H9 (cell line): ENCODE results near the gene RBMY1D. TPM values are rescaled to one million over a fixed set of nuclear protein-coding genes. Genes with fewer than 3 reads are reported as not detected.

Source experiments
- DNase-seq: peaks from one replicate; pipeline ENCODE4 v3.0.0-alpha.2; 2017
- H2AFZ ChIP-seq: one replicate; pipeline ENCODE4 v1.6.1; 2013; ENCODE audit warnings: mild to moderate bottlenecking, low read length, control low read depth, moderate library complexity
- H2AK5ac ChIP-seq: 2 replicates; pipeline ENCODE4 v1.6.1; 2013; ENCODE audit warnings: low read length, control low read depth, mixed read lengths; ENCODE audit not compliant: insufficient read length
- H2BK120ac ChIP-seq: one replicate; pipeline ENCODE4 v1.6.1; 2013; ENCODE audit warnings: low read depth, mild to moderate bottlenecking, low read length, control low read depth, inconsistent platforms; ENCODE audit not compliant: poor library complexity, severe bottlenecking
- H2BK12ac ChIP-seq: 2 replicates; pipeline ENCODE4 v1.6.1; 2013; ENCODE audit warnings: low read length, control low read depth, mixed read lengths, low read depth; ENCODE audit not compliant: insufficient read length
- H2BK15ac ChIP-seq: 2 replicates; pipeline ENCODE4 v1.6.1; 2013; ENCODE audit warnings: low read depth, low read length, control low read depth
- H2BK20ac ChIP-seq: one replicate; pipeline ENCODE4 v1.6.1; 2013; ENCODE audit warnings: low read depth, mild to moderate bottlenecking, low read length, control low read depth, inconsistent platforms; ENCODE audit not compliant: poor library complexity, severe bottlenecking
- H2BK5ac ChIP-seq: 2 replicates; pipeline ENCODE4 v1.6.1; 2013; ENCODE audit warnings: low read length, control low read depth, mixed read lengths; ENCODE audit not compliant: insufficient read length
- H3K14ac ChIP-seq: 2 replicates; pipeline ENCODE4 v1.6.1; 2013; ENCODE audit warnings: low read length, control low read depth; ENCODE audit not compliant: insufficient read depth
- H3K18ac ChIP-seq: 2 replicates; pipeline ENCODE4 v1.6.1; 2013; ENCODE audit warnings: low read depth, mild to moderate bottlenecking, mixed read lengths, low read length, control low read depth; ENCODE audit not compliant: insufficient read length
- H3K23ac ChIP-seq: 2 replicates; pipeline ENCODE4 v1.6.1; 2013; ENCODE audit warnings: low read length, control low read depth, mixed read lengths, low read depth; ENCODE audit not compliant: insufficient read length
- H3K23me2 ChIP-seq: 2 replicates; pipeline ENCODE4 v1.6.1; 2013; ENCODE audit warnings: low read depth, mild to moderate bottlenecking, mixed read lengths, low read length, control low read depth; ENCODE audit not compliant: insufficient read length, poor library complexity, severe bottlenecking
- H3K27ac ChIP-seq: 2 replicates; pipeline ENCODE4 v1.5.1; 2013; ENCODE audit warnings: low read length, control low read depth, mixed read lengths, low read depth; ENCODE audit not compliant: insufficient read length
- H3K27me3 ChIP-seq: 2 replicates; pipeline ENCODE4 v1.6.1; 2013; ENCODE audit warnings: low read length, control low read depth, inconsistent platforms; ENCODE audit not compliant: insufficient read depth
- H3K4ac ChIP-seq: 2 replicates; pipeline ENCODE4 v1.6.1; 2013; ENCODE audit warnings: low read depth, mild to moderate bottlenecking, control low read depth, inconsistent platforms, low read length, moderate library complexity
- H3K4me1 ChIP-seq: 2 replicates; pipeline ENCODE4 v1.6.1; 2013; ENCODE audit warnings: low read length, control low read depth, inconsistent platforms; ENCODE audit not compliant: insufficient read depth
- H3K4me2 ChIP-seq: 2 replicates; pipeline ENCODE4 v1.6.1; 2013; ENCODE audit warnings: low read length, control low read depth, mixed read lengths; ENCODE audit not compliant: insufficient read length, insufficient read depth
- H3K56ac ChIP-seq: 2 replicates; pipeline ENCODE4 v1.6.1; 2013; ENCODE audit warnings: low read depth, mild to moderate bottlenecking, mixed read lengths, low read length, control low read depth; ENCODE audit not compliant: insufficient read length
- H3K79me1 ChIP-seq: 2 replicates; pipeline ENCODE4 v1.6.1; 2013; ENCODE audit warnings: low read depth, mild to moderate bottlenecking, moderate library complexity, low read length, control low read depth, inconsistent platforms; ENCODE audit not compliant: insufficient read depth, poor library complexity, severe bottlenecking
- H3K79me2 ChIP-seq: 2 replicates; pipeline ENCODE4 v1.6.1; 2013; ENCODE audit warnings: low read length, control low read depth, inconsistent platforms; ENCODE audit not compliant: insufficient read depth
- H3K9ac ChIP-seq: 2 replicates; pipeline ENCODE4 v1.6.1; 2013; ENCODE audit warnings: low read length, control low read depth, mixed read lengths; ENCODE audit not compliant: insufficient read length; ENCODE audit errors: extremely low read depth
- H3K9me3 ChIP-seq: one replicate; pipeline ENCODE4 v1.6.1; 2013; ENCODE audit warnings: low read depth, low read length, inconsistent platforms; ENCODE audit not compliant: control insufficient read depth
- H3T11ph ChIP-seq: one replicate; pipeline ENCODE4 v1.6.1; 2013; ENCODE audit warnings: mild to moderate bottlenecking, low read length, control low read depth, inconsistent platforms
- H4K20me1 ChIP-seq: one replicate; pipeline ENCODE4 v1.6.1; 2013; ENCODE audit not compliant: control insufficient read depth, insufficient read length, insufficient read depth
- H4K5ac ChIP-seq: 2 replicates; pipeline ENCODE4 v1.6.1; 2013; ENCODE audit warnings: low read depth, mild to moderate bottlenecking, mixed read lengths, low read length, control low read depth; ENCODE audit not compliant: insufficient read length
- H4K8ac ChIP-seq: replicated peaks from 2 replicates; pipeline ENCODE4 v1.6.1; 2013; ENCODE audit warnings: low read length, control low read depth, mixed read lengths, low read depth; ENCODE audit not compliant: insufficient read length
- H4K91ac ChIP-seq: 2 replicates; pipeline ENCODE4 v1.6.1; 2013; ENCODE audit warnings: low read depth, mild to moderate bottlenecking, moderate library complexity, mixed read lengths, low read length, control low read depth; ENCODE audit not compliant: insufficient read length
- H3K27ac Mint-ChIP-seq, 3 experiments: 2 replicates in 2 of 3; 3 replicates in 1 of 3; pipeline ENCODE4 v1.8.0; 2020 to 2021; ENCODE audit warnings: mixed read lengths in 3 of 3, mild to moderate bottlenecking in 1 of 3, moderate library complexity in 1 of 3
- H3K27me3 Mint-ChIP-seq: 2 replicates; pipeline ENCODE4 v1.8.0; 2021; ENCODE audit warnings: low read depth, mild to moderate bottlenecking, moderate library complexity, mixed read lengths
- H3K36me3 Mint-ChIP-seq, 3 experiments: 2 replicates in 2 of 3; 3 replicates in 1 of 3; pipeline ENCODE4 v1.8.0; 2020 to 2021; ENCODE audit warnings: low read depth in 3 of 3, mixed read lengths in 3 of 3; ENCODE audit not compliant: insufficient read depth in 1 of 3
- H3K4me1 Mint-ChIP-seq, 2 experiments: 2 replicates each; pipeline ENCODE4 v1.8.0; 2020; ENCODE audit warnings: mixed read lengths in 2 of 2
- H3K4me3 Mint-ChIP-seq, 2 experiments: 2 replicates in 1 of 2; 3 replicates in 1 of 2; pipeline ENCODE4 v1.8.0; 2020 to 2021; ENCODE audit warnings: mild to moderate bottlenecking in 2 of 2, mixed read lengths in 2 of 2, moderate library complexity in 1 of 2
- H3K9me3 Mint-ChIP-seq, 2 experiments: 2 replicates in 1 of 2; 3 replicates in 1 of 2; pipeline ENCODE4 v1.8.0; 2020; ENCODE audit warnings: mild to moderate bottlenecking in 2 of 2, mixed read lengths in 2 of 2, moderate library complexity in 1 of 2
- CTCF ChIP-seq: fragments of 200-600 bp; sonication (generic); conservative IDR thresholded peaks from 3 replicates; pipeline ENCODE4 v1.8.0; 2021; ENCODE audit warnings: antibody characterized with exemption, mild to moderate bottlenecking
- WGBS: extraction: QIAGEN DNeasy Blood & Tissue Kit; methylation state at CpG from one replicate; pipeline ENCODE4 v1.1.7; 2013; ENCODE audit warnings: missing lambda C conversion rate, low lambda C conversion rate, mixed read lengths; ENCODE audit not compliant: insufficient read length; ENCODE audit errors: extremely low coverage; 5-methylcytosine and 5-hydroxymethylcytosine counted together
- total RNA-seq: library from RNA; stranded (reverse); gene quantifications from 2 replicates; pipeline ENCODE4 v1.2.1, GENCODE V29; 2021

The RBMY1D gene
- total RNA-seq, 1 experiment from 2014 or later: not detected

DNA sequence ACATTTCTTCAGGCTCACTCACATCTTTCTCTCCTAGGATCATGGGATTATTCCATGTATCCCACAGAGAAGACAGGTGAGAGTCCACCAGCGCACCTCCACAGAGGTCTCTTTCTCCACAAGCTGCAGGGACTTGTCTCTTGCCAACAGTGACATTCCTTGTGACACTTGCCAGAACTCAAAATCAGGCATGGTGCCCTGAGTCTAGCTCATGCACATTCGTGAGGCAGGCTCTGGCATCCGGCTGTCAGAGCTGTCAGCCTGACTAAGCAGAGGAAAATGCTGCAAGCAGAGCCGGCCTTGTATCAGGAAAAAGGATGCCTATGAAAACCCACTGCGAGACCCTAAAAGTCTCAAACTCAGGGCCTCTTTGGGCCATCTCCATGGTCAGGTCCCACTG is 54.8 kb downstream of the RBMY1D start:
- Histone ChIP-seq H3K4ac (no peak overlapping the region), H2BK5ac (no peak overlapping the region), H3K9me3 (no peaks in the 10 kb centered on the region), H3K56ac (no peak overlapping the region), H2AK5ac (no peak overlapping the region), H3K4me2 (no peak overlapping the region), H3K18ac (no peak overlapping the region), H3K23me2 (no peaks in the 10 kb centered on the region), H3K4me1 (no peaks in the 10 kb centered on the region), H3K14ac (no peak overlapping the region), H3K79me2 (no peaks in the 10 kb centered on the region), H2BK120ac (no peak overlapping the region), H4K91ac (no peak overlapping the region), H4K5ac (no peak overlapping the region), H4K20me1 (no peaks in the 10 kb centered on the region), H3T11ph (no peak overlapping the region), H2BK20ac (no peak overlapping the region), H3K79me1 (no peaks in the 10 kb centered on the region), H2AFZ (no peak overlapping the region), H3K23ac (no peak overlapping the region), H3K27ac (no peak overlapping the region), H4K8ac (no peak overlapping the region), H3K9ac (no peak overlapping the region), H2BK12ac (no peak overlapping the region), H2BK15ac (no peak overlapping the region), H3K27me3 (no peaks in the 10 kb centered on the region)
- H3K27ac Mint-ChIP-seq: no peak overlapping the region
- no peaks in the 10 kb centered on the region for H3K4me1 Mint-ChIP-seq
- no peaks in the 10 kb centered on the region for H3K27me3 Mint-ChIP-seq
- H3K9me3 Mint-ChIP-seq: no peaks in the 10 kb centered on the region
- H3K4me3 Mint-ChIP-seq: no peak overlapping the region
- no peak for DNase-seq
- no peaks in the 10 kb centered on the region for H3K36me3 Mint-ChIP-seq
- no peak for TF ChIP-seq CTCF
- WGBS: no CpG with 5 or more reads among the region's 5 CpGs
